Neural cell (in vitro differentiated cells): ENCODE results near the gene SLC5A8.

Experiments used
- EP300 ChIP-seq: fragments of 450-650 bp; conservative IDR thresholded peaks from 2 replicates; pipeline ENCODE4 v1.6.1; 2014; ENCODE audit warnings: antibody characterized with exemption, mild to moderate bottlenecking, moderate library complexity; ENCODE audit not compliant: poor library complexity, severe bottlenecking
- EZH2 ChIP-seq: fragments of 200-600, 300-800 bp; shearing (Covaris generic), sonication (generic); IDR thresholded peaks from 2 replicates; pipeline ENCODE4 v1.6.1; 2014; ENCODE audit warnings: antibody characterized with exemption, low read length, borderline replicate concordance, mild to moderate bottlenecking; ENCODE audit not compliant: insufficient read depth, poor library complexity, severe bottlenecking
- MXI1 ChIP-seq: fragments of 450-650 bp; conservative IDR thresholded peaks from 2 replicates; pipeline ENCODE4 v1.6.1; 2014; ENCODE audit warnings: antibody characterized with exemption, mild to moderate bottlenecking; ENCODE audit not compliant: poor library complexity, severe bottlenecking
- POLR2AphosphoS5 ChIP-seq: IDR thresholded peaks from 2 replicates; pipeline ENCODE4 v1.6.1; 2012
- RAD21 ChIP-seq: fragments of 450-650 bp; conservative IDR thresholded peaks from 2 replicates; pipeline ENCODE4 v1.6.1; 2014; ENCODE audit warnings: antibody characterized with exemption, mild to moderate bottlenecking, moderate library complexity
- TAF1 ChIP-seq: IDR thresholded peaks from 2 replicates; pipeline ENCODE4 v1.6.1; 2012; ENCODE audit warnings: low read depth
- TF ChIP-seq, protein P1 (sequence below): fragments of 450-650 bp; IDR thresholded peaks from 2 replicates; pipeline ENCODE4 v1.5.1; 2014; ENCODE audit warnings: antibody characterized with exemption, mild to moderate bottlenecking, moderate library complexity; ENCODE audit not compliant: poor library complexity, severe bottlenecking
- TF ChIP-seq, protein P2 (sequence below): IDR thresholded peaks from 2 replicates; pipeline ENCODE4 v1.6.1; 2012; ENCODE audit warnings: borderline replicate concordance

DNA sequence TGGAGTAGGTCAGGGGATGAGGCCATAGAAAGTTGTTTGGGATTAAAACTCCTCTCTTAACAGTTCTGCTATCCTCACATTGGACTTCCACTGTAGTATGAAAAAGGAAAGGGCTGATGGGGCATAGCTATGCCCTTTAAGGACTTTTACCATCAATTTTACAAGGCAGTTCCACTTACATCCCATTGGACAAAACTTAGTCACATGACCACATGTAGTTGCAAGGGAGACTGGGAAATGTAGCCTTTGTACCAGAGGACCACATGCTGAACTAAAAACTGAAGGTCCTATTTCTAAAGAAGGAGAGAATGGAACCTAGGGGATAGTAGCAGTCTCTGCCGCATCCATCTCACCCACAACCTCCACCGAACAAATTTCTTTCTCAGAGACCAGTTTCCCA, 6.8 kb upstream of the SLC5A8 start:
- TF ChIP-seq EZH2 (no peak), EP300 (no peak), POLR2AphosphoS5 (no peak), RAD21 (no peak), MXI1 (no peak), TAF1 (no peak)
- TF ChIP-seq, protein P1, sequence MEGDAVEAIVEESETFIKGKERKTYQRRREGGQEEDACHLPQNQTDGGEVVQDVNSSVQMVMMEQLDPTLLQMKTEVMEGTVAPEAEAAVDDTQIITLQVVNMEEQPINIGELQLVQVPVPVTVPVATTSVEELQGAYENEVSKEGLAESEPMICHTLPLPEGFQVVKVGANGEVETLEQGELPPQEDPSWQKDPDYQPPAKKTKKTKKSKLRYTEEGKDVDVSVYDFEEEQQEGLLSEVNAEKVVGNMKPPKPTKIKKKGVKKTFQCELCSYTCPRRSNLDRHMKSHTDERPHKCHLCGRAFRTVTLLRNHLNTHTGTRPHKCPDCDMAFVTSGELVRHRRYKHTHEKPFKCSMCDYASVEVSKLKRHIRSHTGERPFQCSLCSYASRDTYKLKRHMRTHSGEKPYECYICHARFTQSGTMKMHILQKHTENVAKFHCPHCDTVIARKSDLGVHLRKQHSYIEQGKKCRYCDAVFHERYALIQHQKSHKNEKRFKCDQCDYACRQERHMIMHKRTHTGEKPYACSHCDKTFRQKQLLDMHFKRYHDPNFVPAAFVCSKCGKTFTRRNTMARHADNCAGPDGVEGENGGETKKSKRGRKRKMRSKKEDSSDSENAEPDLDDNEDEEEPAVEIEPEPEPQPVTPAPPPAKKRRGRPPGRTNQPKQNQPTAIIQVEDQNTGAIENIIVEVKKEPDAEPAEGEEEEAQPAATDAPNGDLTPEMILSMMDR = no peak
- TF ChIP-seq, protein P2, sequence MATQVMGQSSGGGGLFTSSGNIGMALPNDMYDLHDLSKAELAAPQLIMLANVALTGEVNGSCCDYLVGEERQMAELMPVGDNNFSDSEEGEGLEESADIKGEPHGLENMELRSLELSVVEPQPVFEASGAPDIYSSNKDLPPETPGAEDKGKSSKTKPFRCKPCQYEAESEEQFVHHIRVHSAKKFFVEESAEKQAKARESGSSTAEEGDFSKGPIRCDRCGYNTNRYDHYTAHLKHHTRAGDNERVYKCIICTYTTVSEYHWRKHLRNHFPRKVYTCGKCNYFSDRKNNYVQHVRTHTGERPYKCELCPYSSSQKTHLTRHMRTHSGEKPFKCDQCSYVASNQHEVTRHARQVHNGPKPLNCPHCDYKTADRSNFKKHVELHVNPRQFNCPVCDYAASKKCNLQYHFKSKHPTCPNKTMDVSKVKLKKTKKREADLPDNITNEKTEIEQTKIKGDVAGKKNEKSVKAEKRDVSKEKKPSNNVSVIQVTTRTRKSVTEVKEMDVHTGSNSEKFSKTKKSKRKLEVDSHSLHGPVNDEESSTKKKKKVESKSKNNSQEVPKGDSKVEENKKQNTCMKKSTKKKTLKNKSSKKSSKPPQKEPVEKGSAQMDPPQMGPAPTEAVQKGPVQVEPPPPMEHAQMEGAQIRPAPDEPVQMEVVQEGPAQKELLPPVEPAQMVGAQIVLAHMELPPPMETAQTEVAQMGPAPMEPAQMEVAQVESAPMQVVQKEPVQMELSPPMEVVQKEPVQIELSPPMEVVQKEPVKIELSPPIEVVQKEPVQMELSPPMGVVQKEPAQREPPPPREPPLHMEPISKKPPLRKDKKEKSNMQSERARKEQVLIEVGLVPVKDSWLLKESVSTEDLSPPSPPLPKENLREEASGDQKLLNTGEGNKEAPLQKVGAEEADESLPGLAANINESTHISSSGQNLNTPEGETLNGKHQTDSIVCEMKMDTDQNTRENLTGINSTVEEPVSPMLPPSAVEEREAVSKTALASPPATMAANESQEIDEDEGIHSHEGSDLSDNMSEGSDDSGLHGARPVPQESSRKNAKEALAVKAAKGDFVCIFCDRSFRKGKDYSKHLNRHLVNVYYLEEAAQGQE = no peak
